CD4-positive, alpha-beta T cell treated with Interleukin-17A for 1 hour (primary cell): ENCODE data around the gene PTBP3.
"Not testable (repeated sequence)": the region's sequence is repeated elsewhere in the genome, so short reads cannot be mapped to it uniquely, and the experiment has no call there.

ENCODE experiments used
- DNase-seq: peaks from one replicate; pipeline ENCODE4 v3.0.0-alpha.2; 2020

PTBP3 gene

DNA sequence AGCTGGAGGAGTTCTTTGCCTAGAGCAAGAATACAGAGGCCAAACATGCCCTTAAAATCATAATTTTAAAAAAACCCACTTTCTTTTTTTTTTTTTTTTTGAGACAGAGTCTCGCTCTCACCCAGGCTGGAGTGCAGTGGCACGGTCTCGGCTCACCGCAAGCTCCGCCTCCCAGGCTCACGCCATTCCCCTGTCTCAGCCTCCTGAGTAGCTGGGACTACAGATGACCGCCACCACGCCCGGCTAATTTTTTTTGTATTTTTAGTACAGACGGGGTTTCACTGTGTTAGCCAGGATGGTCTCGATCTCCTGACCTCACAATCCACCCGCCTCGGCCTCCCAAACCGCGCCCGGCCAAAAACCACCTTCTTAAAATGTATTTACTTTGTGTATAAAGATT, 66.3 kb downstream of the PTBP3 start:
- not testable (repeated sequence) for DNase-seq

DNA sequence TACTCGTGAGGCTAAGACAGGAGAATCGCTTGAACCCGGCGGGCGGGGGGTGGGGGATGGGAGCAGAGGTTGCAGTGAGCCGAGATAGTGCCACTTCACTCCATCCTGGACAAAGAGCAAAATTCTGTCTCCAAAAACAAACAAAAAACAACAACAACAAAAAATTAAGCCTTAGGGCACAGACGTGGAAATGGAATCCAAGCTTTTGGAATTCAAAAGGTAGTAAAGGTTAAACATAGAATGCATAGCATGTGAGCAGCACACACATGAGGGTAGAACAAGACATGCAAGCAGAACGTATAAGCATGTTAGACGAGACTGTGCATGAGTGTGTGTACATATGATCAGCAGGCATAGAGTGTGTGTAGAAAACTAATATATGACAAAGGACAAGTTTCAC, 68.0 kb downstream of the PTBP3 start:
- no peak for DNase-seq

DNA sequence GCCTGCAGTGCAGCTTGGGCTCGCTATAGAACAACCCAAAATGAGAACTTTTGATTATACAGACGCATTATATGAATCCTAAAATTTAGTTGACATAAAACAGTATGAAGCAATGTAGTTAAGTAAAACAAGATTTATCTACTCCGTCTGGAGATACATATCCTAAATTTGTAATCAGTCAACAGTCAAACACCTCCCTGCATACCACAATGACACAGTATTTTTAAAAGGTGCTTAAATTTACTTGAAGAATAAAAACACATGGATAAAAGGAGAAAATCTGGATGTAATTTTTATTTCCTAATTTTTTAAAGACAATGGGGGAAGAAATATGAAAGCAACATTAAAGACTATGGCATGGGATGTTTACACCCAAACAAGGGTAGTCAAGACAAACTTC, 70.8 kb downstream of the PTBP3 start:
- DNase-seq: no peak

DNA sequence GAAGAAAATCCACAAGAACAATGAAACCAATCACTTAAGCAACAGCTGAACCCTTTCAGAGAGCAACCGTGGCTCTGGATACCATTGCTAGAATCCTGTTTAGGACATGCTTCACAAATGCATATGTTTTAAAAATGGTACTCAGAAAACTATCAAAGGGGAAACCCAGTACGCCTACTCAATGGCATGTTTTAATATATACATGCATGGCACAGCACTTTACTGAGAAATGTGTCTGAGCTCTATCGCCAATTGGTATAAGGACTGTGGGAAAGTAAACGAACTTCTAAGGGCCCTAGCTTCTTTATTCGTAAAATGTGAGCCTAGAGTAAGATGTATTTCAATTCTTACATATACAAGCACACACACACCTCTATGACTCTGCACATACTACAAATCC, 72.3 kb downstream of the PTBP3 start:
- no peak for DNase-seq

DNA sequence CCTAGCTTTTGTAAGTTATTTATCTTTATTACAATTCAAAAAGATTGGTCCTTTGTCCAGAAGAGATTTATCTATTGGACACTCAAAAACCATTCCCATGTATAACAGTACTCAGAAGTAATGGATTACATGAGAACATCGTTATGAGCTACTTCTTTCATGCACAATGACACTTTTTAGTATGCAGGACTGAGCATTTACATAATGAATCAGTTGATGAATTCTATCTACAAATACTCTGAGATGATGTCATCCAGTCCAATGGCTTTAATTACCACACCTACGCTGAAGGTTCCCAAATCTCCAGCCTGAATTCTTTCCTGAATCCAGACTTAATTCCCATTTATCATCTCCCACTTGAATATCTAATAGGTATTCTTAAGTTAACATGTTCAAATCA, 75.3 kb downstream of the PTBP3 start:
- no peak for DNase-seq

DNA sequence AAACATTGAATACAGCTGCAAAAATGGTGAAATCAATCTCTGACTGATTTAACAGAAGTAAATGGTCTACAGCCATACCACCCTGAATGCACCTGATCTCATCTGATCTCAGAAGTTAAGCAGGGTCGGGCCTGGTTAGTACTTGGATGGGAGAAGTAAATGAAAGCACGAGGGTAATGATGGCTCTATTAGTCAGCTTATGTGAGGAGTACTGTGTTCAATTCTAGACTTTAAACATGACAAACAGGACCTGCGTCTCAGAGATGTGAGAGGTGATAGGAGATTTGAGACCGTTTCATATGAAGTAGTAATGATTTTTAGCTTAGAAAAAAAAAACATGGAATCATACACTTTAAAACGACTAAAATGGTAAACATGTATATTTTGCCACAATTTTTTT, 81.2 kb downstream of the PTBP3 start:
- DNase-seq: no peak

DNA sequence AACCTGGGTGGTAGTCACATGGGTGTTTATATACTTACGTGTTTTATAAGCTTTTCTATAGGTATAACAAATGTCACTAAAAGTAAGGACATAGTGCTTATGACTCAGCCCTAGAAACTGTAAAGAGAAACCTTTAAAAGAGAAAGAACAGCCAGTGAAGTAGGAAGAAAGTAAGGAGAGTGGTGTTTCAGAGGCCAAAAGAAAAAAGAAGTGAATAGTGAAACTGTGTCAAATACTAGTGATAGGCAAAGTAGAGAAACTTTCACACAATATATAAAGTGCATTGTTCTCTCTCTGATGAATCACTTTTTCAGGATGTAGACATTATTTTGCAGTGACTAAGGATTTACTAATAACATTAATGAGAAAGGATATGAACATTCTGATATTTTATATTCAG, 84.1 kb downstream of the PTBP3 start:
- DNase-seq: no peak

DNA sequence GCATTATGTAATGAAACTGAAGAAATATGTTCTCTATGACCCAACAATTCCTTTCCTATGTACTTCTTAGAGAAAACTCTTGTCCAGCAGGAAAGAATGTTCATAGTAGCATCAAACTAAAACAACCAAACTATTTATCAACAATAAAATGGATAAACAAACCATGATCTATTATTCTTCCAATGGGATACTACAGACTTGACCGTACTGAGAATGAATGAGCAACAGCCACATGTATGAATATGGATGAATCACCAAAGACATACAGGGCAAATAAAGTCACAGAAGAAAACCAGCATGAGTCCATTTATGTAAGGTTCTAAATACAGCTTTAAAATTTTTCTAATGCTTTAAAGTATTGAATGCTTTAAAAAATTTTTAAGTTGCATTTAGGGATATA, 84.7 kb downstream of the PTBP3 start:
- no peak for DNase-seq

DNA sequence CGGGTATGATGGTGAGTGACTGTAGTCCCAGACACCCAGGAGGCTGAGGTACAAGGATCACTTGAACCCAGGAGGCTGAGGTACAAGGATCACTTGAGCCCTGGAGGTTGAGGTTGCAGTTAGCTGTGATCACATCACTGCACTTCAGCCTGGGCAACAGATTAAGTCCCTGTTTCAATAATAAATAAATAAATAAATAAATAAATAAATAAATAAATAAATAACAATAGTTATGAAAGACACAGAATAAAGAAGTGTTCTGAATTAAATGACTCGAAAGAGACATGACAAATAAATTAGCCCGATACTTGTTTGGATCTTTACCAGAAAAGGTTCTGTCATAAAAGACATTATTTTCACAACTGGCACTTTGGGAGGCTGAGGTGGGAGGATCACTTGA, 86.3 kb downstream of the PTBP3 start:
- no peak for DNase-seq

DNA sequence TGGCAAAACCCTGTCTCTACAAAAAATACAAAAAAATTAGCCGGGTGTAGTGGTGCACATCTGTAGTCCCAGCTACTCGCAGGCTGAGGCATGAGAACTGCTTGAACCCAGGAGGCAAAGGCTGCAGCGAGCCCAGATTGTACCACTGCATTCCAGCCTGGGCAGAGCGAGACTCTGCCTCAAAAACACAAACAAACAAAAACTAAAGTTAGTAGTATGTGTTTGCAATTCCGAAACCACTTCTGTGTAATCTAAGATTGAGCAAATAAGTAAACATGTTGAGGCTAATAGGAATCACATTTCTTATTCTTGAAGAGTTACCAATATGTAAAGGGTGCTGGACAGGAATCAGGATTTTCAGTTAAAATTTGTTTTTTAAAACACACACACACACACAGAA, 88.3 kb downstream of the PTBP3 start:
- no peak for DNase-seq

DNA sequence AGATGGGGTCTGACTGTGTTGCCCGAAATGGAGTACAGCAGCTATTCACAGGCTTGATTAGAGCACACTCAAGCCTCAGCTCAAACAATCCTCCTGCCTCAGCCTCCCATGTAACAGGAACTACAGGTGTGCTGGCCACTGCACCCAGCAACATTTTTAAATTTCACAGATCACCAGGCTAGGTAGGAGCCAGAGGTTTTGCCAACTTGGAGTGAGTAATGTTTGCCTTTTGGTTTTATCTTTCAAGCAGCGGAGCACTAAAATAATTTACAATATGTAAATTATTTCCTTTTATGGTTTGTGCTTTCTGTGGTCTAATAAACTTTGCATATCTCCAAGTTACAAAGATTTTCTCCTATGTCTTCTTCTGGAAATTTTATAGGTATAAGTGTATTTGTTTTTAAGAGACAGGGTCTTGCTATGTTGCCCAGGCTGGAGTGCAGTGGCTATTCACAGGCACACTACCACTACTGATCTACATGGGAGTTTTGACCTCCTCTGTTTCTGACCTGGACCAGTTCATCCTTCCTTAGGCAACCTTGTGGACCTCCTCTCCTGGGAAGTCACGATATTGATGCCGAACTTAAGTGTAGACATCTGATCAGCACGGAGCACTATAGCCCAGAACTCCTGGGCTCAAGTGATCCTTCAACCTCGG, 91.1 kb downstream of the PTBP3 start:
- DNase-seq: no peak

DNA sequence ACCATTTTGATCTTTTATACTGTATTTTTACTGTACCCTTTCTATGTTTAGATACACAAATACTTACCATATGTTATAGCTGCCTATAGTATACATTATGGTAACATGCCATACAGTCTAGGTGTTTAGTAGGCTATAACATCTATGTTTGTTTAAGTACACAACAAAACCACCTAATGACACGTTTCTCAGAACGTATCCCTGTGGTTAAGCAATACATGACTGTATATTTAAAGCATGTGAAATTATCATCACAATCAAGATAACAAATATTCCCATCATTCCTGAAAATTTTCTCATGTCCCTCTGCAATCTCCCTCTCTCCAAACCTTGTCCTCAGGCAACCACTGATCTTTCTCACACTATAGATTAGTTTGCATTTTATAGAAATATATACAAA, 91.9 kb downstream of the PTBP3 start:
- DNase-seq: no peak

DNA sequence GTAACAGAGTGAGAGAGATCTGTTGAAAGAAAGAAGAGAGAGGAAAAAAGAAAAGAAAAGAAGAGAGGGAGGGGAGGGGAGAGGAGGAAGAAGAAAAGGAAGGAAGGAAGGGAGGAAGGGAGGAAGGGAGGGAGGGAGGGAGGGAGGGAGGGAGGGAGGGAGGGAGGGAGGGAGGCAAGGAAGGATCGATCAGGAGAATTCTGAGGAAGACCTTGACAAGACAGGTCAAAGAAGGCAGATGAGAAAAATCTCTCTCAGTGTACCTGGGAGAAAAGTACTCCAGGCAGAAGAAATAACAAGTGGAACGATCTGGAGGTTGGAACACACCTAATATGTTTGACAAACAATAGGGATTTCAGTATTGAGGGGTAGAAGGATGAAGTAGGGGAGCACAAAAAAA, 93.7 kb downstream of the PTBP3 start:
- DNase-seq: no peak

DNA sequence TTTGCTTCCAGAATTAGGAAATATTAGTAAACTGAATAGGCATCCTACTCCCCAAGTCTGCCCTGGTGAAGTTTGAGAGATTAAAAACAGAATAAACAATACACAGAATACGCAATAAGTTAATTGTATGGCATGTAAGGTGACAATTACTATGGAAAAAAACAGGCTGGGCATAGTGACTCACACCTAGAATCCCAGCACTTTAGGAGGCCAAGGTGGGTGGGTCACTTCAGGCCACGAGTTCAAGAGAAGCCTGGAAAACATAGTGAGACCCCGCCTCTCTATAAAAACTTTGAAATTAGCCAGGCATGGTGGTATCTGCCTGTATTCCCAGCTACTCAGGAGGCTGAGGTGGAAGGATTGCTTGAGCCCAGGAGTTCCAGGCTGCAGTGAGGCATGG, 94.1 kb downstream of the PTBP3 start:
- DNase-seq: no peak

DNA sequence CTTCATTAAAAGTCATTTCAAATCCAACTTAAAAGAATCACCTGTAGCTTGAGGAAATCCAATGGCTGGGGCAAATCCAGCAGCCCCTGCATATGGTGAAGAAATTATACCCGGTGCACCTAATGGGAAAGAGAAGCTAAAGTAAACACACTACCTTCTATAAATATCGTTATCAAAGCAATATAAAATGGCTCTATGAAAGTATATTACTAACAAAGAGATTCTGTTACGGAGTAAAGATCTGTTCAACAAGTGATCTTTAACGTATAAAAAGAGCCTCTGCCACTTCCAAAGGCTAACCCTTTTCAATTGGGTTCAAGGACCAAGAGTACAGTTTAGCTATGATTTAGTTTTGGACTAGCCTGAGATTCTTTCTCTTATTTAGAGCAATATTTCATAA, 98.6 kb downstream of the PTBP3 start:
- DNase-seq: no peak

DNA sequence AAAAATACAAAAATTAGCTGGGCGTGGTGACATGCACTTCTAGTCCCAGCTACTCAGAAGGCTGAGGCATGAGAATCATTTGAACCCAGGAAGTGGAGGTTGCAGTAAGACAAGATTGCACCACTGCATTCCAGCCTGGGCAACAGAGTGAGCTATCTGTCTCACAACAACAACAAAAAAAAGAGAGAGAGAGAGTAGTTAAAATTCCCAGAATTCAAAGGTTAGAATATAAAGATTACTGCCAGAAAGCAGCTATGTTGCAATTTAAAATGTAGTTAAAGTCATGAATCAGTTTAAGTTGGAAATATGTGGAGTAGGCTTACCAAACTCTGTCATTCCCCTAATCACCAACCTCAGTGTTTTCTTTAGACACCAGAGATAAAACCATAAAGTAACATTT, 99.7 kb downstream of the PTBP3 start:
- no peak for DNase-seq

DNA sequence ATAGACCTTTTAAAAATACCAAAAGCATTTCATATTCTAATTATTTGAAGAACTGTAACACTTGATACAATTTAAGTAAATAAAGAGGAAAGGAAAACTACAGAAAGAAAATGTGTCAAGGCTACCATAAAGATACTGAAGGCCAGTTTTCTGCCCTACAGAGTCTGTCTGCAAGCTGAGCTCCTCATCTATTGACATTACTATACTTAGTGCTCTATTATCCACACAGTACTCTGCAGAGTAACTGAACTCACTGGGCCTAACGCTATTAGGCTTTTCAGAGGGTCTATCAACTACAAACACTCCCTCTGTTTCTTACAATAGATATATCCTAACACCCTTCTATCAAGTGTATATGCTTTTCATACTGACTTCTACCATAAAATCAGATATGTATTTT, 101.2 kb downstream of the PTBP3 start:
- no peak for DNase-seq

DNA sequence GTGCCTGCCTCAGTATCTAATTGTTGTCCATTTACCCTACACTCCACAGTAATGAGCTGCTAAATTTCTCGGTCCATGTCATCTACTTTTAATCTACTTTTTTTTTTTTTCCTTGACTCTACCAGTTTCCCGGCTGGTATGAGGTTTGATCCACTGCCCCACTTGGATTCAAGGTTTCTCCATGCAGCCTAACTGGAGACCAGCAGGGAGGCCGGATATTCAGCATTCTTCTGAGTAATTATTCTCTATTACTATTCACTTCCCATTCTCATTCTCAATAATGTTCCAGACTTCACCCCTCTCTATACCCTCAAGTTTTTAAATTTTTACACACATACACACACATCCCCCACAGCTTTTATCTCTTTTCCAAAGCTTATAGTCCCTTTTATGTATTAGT, 107.3 kb downstream of the PTBP3 start:
- DNase-seq: no peak

DNA sequence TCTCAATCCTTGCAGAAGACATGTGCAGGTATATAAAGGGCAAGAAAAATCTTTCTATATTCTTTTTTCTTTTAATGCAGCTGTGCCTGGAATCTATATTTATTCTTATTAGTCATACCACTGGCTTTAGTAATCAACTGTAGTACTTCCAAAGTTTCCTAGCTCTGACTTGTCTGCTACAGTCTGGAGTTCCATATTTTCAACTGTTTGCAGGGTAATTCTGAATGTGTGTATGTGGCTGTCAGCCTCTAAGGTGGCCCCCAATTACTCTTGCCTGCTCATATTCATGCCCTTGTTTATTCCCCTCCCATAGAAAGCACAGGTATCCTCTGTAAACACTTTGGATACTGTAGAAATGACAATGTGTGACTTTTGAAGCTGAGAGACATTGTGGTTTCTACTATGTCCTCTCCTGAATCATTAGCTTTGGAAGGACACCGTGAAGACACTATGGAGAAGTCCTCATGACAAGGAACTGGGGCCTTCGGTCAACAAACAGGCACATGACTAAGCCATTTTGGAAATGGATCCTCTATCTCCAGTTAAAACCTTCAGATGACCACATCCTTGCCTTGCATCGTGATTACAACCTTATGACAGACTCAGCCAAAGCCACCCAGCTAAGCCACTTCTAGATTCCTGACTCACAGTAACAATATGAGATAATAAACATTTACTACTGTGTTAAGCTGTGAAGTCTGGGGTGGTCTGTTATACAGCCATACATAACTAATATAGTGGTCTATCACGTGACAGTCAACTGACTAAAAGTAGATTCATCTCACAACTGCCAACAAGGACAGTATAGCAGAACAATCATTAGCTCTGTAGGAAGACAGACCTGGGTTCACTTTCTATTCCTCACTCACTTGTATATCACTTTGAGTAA, 108.8 kb downstream of the PTBP3 start:
- DNase-seq: no peak

DNA sequence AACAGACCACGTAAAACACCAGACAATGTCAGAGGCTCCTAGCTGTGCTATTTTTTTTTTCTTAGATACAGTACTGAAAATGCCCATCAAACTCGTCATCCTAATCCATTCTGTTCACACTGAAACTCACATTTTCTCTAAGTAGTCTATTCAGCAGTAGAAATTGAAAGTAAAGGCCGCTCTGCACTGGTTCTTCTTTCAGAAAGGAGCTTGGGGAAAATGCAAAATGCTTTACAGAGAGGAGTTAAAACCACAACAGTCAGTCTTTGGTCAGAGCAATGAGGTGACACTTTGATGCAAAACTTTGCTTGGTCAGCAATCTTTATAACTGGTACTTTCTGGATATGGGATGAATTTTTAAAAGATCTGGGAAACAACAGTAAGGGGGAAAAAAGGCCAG, 114.5 kb downstream of the PTBP3 start:
- peak; percentile 41 for DNase-seq

DNA sequence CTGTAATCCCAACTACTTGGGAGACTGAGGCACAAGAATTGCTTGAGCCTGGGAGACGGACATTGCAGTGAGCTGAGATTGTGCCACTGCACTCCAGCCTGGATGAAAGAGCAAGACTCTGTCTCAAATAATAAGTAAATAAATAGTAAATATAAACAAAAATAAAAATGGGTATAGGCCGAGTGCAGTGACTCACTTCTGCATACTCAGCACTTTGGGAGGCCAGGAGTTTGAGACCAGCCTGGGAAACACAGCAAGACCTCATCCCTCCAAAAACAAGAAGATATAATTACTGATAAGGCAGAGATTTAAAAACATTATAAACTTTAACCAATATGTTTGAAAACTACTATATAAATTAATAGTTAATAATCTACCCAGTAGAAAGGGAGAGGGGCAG, 120.5 kb downstream of the PTBP3 start:
- no peak for DNase-seq

DNA sequence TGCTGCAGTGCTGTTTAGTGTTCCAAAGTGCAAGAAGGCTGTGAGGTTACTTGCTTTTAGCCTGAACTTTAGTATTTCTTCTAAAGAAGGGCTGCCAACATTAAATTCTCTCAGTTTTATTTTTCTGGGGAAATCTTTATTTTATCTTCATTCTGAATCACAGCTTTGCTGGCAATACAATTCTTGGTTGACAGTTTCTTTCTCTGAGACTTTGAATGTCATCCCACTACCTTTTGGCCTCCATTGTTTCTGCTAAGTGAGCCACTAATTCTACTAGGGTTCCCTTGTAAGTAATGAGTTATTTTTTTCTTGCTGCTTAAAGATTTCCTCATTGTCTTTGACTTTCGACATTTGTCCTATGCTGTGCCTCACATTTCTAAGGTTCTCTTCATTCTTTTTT, 126.0 kb downstream of the PTBP3 start:
- no peak for DNase-seq

DNA sequence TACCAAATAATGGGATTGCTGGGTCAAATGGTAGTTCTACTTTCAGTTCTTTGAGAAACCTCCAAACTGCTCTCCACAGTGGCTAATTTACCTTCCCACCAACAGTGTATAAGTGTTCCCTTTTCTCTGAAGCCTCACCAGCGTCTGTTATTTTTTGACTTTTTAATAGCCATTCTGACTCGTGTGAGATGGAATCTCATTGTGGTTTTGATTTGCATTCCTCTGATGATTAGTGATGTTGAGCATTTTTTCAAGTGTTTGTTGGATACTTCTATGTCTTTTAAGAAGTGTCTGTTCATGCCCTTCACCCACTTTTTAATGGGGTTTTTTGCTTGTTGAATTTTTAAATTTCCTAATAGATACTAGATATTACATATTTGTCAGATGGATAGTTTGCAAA, 129.9 kb downstream of the PTBP3 start:
- DNase-seq: no peak

DNA sequence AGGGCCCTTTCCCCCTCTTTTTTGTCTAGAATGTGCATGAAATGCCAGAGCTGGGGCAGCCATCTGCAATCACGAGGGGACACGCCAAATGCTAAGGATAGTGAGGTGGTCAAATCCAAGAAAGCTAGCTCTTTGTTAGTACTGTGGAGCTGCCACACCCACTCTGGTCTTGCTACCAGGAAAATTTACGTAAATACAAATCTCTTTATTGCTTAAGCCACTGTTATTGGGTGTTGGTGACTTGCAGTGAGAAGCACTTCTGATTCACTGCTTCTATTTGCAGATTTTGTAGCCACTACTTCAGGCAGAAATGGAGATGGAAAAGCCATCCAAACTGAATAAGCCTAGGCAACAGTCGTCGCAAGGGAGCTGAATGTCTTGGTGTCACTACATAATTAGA, 132.7 kb downstream of the PTBP3 start:
- no peak for DNase-seq

DNA sequence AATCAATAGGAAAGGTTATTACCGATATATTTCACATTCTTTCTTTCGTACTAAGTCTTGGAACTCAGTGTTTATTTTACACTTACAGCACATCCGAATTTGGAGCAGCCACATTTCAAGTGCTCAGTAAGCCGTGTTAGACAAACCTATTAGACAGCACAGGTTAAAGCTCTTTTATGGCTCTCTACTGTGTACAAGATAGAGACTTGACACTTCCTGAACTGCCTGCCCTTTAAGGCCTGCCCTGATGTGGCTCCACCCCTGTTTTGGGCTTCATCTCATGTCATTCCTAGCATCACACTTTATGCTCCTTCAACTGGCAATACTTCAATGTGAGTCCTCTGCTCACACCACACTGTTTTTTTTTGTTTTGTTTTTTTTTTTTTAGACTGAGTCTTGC, 134.8 kb downstream of the PTBP3 start:
- DNase-seq: no peak
